Breast epithelium (tissue), 4 donors: ENCODE measurements around the gene CHD6. TPM values are rescaled to one million over a fixed set of nuclear protein-coding genes. Genes with fewer than 3 reads are reported as not detected.

Source experiments
- DNase-seq, 2 donors: peaks; one replicate each; pipeline ENCODE4 v3.0.0-alpha.2; 2019; ENCODE audit warnings: low spot score in 2 of 2
- H3K27ac ChIP-seq, 2 donors: fragments of 200-600 bp; sonication (generic) in 1 of 2; one replicate each; pipeline ENCODE4 v1.5.1; 2016 to 2019; ENCODE audit warnings: mild to moderate bottlenecking in 1 of 2
- H3K27me3 ChIP-seq, 2 donors: fragments of 200-600 bp; sonication (generic) in 1 of 2; one replicate each; pipeline versions ENCODE4 v1.5.1 to v1.6.0; 2017 to 2019; ENCODE audit warnings: control low read depth in 1 of 2, mild to moderate bottlenecking in 1 of 2
- H3K36me3 ChIP-seq: fragments of 200-600 bp; one replicate; pipeline ENCODE4 v1.5.1; 2019
- H3K4me1 ChIP-seq, 2 donors: fragments of 200-600 bp; sonication (generic); one replicate each; pipeline ENCODE4 v1.5.1; 2016 to 2019; ENCODE audit warnings: control low read depth in 1 of 2
- H3K4me3 ChIP-seq, 3 donors: fragments of 200-600 bp; sonication (generic); 1 replicate in 2 of 3; 2 replicates in 1 of 3; pipeline ENCODE4 v1.5.1; 2016 to 2019; ENCODE audit warnings: mild to moderate bottlenecking in 3 of 3, moderate library complexity in 2 of 3
- H3K9me3 ChIP-seq, 2 donors: fragments of 200-600 bp; sonication (generic) in 1 of 2; one replicate each; pipeline ENCODE4 v1.5.1; 2016 to 2019; ENCODE audit warnings: control low read depth in 1 of 2
- CTCF ChIP-seq, 3 donors: fragments of 450-650 bp; IDR thresholded peaks; one replicate each; pipeline ENCODE4 v1.5.1; 2016 to 2017; ENCODE audit warnings: antibody characterized with exemption in 3 of 3, mild to moderate bottlenecking in 3 of 3, moderate library complexity in 3 of 3
- POLR2A ChIP-seq: fragments of 450-650 bp; IDR thresholded peaks from one replicate; pipeline ENCODE4 v1.6.1; 2016; ENCODE audit warnings: antibody characterized with exemption, mild to moderate bottlenecking, moderate library complexity
- POLR2AphosphoS5 ChIP-seq, 3 donors: sonication (generic); formaldehyde crosslinking; IDR thresholded peaks; one replicate each; pipeline ENCODE4 v1.6.1; 2017; ENCODE audit warnings: antibody characterized with exemption in 3 of 3
- intact Hi-C: fragments of 100-400 bp; cut with DNase I; formaldehyde crosslinking; loops from one replicate; pipeline ENCODE4 v1.15.1; 2023; ENCODE audit warnings: low total_unique reads
- total RNA-seq, 3 donors: library from RNA; depleted of rRNA; stranded (reverse); fragments of >200 nt; gene quantifications; one replicate each; pipeline ENCODE4 v1.1.0, GENCODE V29; 2016

CHD6 gene
- total RNA-seq, 3 donors from 2014 or later: 31.4 to 85.8 (median 81.0) TPM

- H3K27me3 ChIP-seq: no peaks in the 10 kb centered on the region
- no peak for TF ChIP-seq CTCF (IDR thresholded peaks at IDR 0.05)
- no peak for TF ChIP-seq POLR2AphosphoS5 (IDR thresholded peaks at IDR 0.05)
- no peak for TF ChIP-seq POLR2A
- no peak for DNase-seq
- H3K27ac ChIP-seq: no peak overlapping the region
- H3K4me1 ChIP-seq: no peaks in the 10 kb centered on the region
- H3K36me3 ChIP-seq: no peaks in the 10 kb centered on the region
- H3K4me3 ChIP-seq: no peak overlapping the region
- no peaks in the 10 kb centered on the region for H3K9me3 ChIP-seq
- intact Hi-C loops: no loop called here
Observed at GRCh38 chr20:41499064-41499463, 119.1 kb downstream of the CHD6 start.

- Histone ChIP-seq H3K9me3 (no peaks in the 10 kb centered on the region), H3K36me3 (no peaks in the 10 kb centered on the region), H3K27ac (no peak overlapping the region), H3K4me1 (no peaks in the 10 kb centered on the region), H3K4me3 (no peak overlapping the region), H3K27me3 (no peaks in the 10 kb centered on the region)
- TF ChIP-seq POLR2A (no peak), POLR2AphosphoS5 (IDR thresholded peaks at IDR 0.05) (no peak), CTCF (IDR thresholded peaks at IDR 0.05) (no peak)
- intact Hi-C loops: no loop called here
- DNase-seq: no peak
Observed at GRCh38 chr20:41497186-41497895, 120.8 kb downstream of the CHD6 start.

GRCh38 chr20:41494451-41494850, 123.7 kb downstream of the CHD6 start:
- H3K4me1 ChIP-seq: no peaks in the 10 kb centered on the region
- H3K27ac ChIP-seq: no peak overlapping the region
- no peak overlapping the region for H3K4me3 ChIP-seq
- intact Hi-C loops: no loop called here
- no peak for DNase-seq
- TF ChIP-seq POLR2A (no peak), POLR2AphosphoS5 (IDR thresholded peaks at IDR 0.05) (no peak), CTCF (IDR thresholded peaks at IDR 0.05) (no peak)
- no peaks in the 10 kb centered on the region for H3K27me3 ChIP-seq
- H3K36me3 ChIP-seq: peaks cover 3% of the 10 kb centered on the region
- H3K9me3 ChIP-seq: no peaks in the 10 kb centered on the region

GRCh38 chr20:41483553-41483930, 134.6 kb downstream of the CHD6 start:
- DNase-seq: no peak
- no peaks in the 10 kb centered on the region for H3K36me3 ChIP-seq
- no peaks in the 10 kb centered on the region for H3K27me3 ChIP-seq
- H3K4me3 ChIP-seq: no peak overlapping the region
- no peaks in the 10 kb centered on the region for H3K9me3 ChIP-seq
- no peaks in the 10 kb centered on the region for H3K4me1 ChIP-seq
- intact Hi-C loops: no loop called here
- TF ChIP-seq POLR2A: no peak
- no peak for TF ChIP-seq CTCF (IDR thresholded peaks at IDR 0.05)
- no peak for TF ChIP-seq POLR2AphosphoS5 (IDR thresholded peaks at IDR 0.05)
- H3K27ac ChIP-seq: no peak overlapping the region

- H3K9me3 ChIP-seq: no peaks in the 10 kb centered on the region
- no peaks in the 10 kb centered on the region for H3K36me3 ChIP-seq
- TF ChIP-seq POLR2AphosphoS5 (IDR thresholded peaks at IDR 0.05): no peak
- no peak for TF ChIP-seq POLR2A
- TF ChIP-seq CTCF (IDR thresholded peaks at IDR 0.05): no peak
- no peak overlapping the region for H3K27ac ChIP-seq
- no peaks in the 10 kb centered on the region for H3K27me3 ChIP-seq
- H3K4me3 ChIP-seq: no peak overlapping the region
- intact Hi-C loops: no loop called here
- no peaks in the 10 kb centered on the region for H3K4me1 ChIP-seq
- DNase-seq: no peak
Observed at GRCh38 chr20:41482647-41483552, 135.3 kb downstream of the CHD6 start.
